HepG2 (cell line): Measurements from ENCODE around the gene TMEM156. TPM values are rescaled to one million over a fixed set of nuclear protein-coding genes. Genes with fewer than 3 reads are reported as not detected.

Experiments used
- ATAC-seq: fragments of 200-7000 bp; cut with Tn5 transposase; 3 replicates; pipeline ENCODE4 v1.9.1; 2020; ENCODE audit warnings: mild to moderate bottlenecking, moderate library complexity
- BruUV-seq: library from RNA; stranded (reverse); fragments of 400-500 nt; replicated peaks from 2 replicates; lab custom pipeline; 2021; lab: Mats Ljungman, UMichigan
- CTCF ChIA-PET: fragments of 300-600 bp; formaldehyde crosslinking; extraction: SDS; loops from one replicate; lab custom pipeline; 2021; ENCODE audit warnings: low total read pairs, inconsistent platforms, low intra/inter-chr PET ratio; lab: Yijun Ruan, JAX
- POLR2A ChIA-PET: fragments of 350-600 bp; sonication (Branson Sonifier 250); formaldehyde crosslinking; loops from one replicate; lab custom pipeline; 2020; ENCODE audit warnings: antibody characterized with exemption, inconsistent platforms; lab: Yijun Ruan, JAX
- DNase-seq: peaks from one replicate; pipeline ENCODE4 v3.0.0-alpha.2; 2015; ENCODE audit warnings: low spot score
- FAIRE-seq: peaks from 3 replicates; lab custom pipeline; 2011; peaks lifted over from hg19 to GRCh38; lab: Jason Lieb, UNC
- H2AFZ ChIP-seq: one replicate; pipeline ENCODE4 v1.6.1; 2011; ENCODE audit warnings: low read length, inconsistent platforms
- H3K27ac ChIP-seq: fragments of 300-600 bp; 3 replicates; pipeline ENCODE4 v1.8.0; 2011; ENCODE audit warnings: mixed run types, mild to moderate bottlenecking, mixed read lengths, low read length, inconsistent platforms; ENCODE audit not compliant: insufficient read depth; ENCODE audit errors: extremely low read length
- H3K27me3 ChIP-seq, 2 experiments: fragments of 200-600 bp in 1 of 2; 2 replicates in 1 of 2; 3 replicates in 1 of 2; pipeline versions ENCODE4 v1.6.0 to v1.8.0; 2011; ENCODE audit warnings: low read length in 2 of 2, mild to moderate bottlenecking in 2 of 2, moderate library complexity in 2 of 2, inconsistent platforms in 1 of 2; ENCODE audit not compliant: insufficient read depth in 2 of 2, control insufficient read depth in 1 of 2
- H3K36me3 ChIP-seq, 2 experiments: fragments of 200-600 bp in 1 of 2; replicated peaks in 1 of 2; 2 replicates in 1 of 2; 3 replicates in 1 of 2; pipeline versions ENCODE4 v1.5.1 to v1.8.0; 2011; ENCODE audit warnings: low read length in 2 of 2, inconsistent platforms in 1 of 2; ENCODE audit not compliant: insufficient read depth in 2 of 2, control insufficient read depth in 1 of 2
- H3K4me1 ChIP-seq: 2 replicates; pipeline ENCODE4 v1.5.1; 2012; ENCODE audit warnings: low read length, inconsistent platforms; ENCODE audit not compliant: insufficient read depth
- H3K4me2 ChIP-seq: 2 replicates; pipeline ENCODE4 v1.6.0; 2011; ENCODE audit warnings: low read depth, low read length, inconsistent platforms
- H3K4me3 ChIP-seq, 3 experiments: fragments of 200-600 bp in 1 of 3; sonication (generic), shearing (Covaris generic) in 1 of 3; replicated peaks in 1 of 3; 2 replicates each; pipeline ENCODE4 v1.5.1; 2011 to 2016; ENCODE audit warnings: low read length in 3 of 3, inconsistent platforms in 2 of 3, low read depth in 2 of 3, mild to moderate bottlenecking in 2 of 3, control low read depth in 1 of 3, mixed read lengths in 1 of 3; ENCODE audit not compliant: insufficient read depth in 1 of 3
- H3K79me2 ChIP-seq: one replicate; pipeline ENCODE4 v1.6.1; 2011; ENCODE audit warnings: low read length, inconsistent platforms; ENCODE audit not compliant: insufficient read depth
- H3K9ac ChIP-seq: 2 replicates; pipeline ENCODE4 v1.6.0; 2011; ENCODE audit warnings: mild to moderate bottlenecking, low read depth, low read length, inconsistent platforms; ENCODE audit not compliant: insufficient read depth
- H3K9me3 ChIP-seq: 2 replicates; pipeline ENCODE4 v1.5.1; 2012; ENCODE audit warnings: mild to moderate bottlenecking, low read length
- H4K20me1 ChIP-seq: 2 replicates; pipeline ENCODE4 v1.6.0; 2011; ENCODE audit warnings: inconsistent platforms, mild to moderate bottlenecking, low read length, moderate library complexity; ENCODE audit not compliant: insufficient read depth
- FOXA3 ChIP-seq: IDR thresholded peaks from 2 replicates; pipeline ENCODE4 v1.6.1; 2016; ENCODE audit warnings: missing genetic modification reagents, missing compliant biosample characterization
- HMG20A ChIP-seq: IDR thresholded peaks from 2 replicates; pipeline ENCODE4 v1.6.1; 2016; ENCODE audit warnings: borderline replicate concordance
- KDM3A ChIP-seq: IDR thresholded peaks from 2 replicates; pipeline ENCODE4 v1.6.1; 2018; ENCODE audit warnings: low read depth, missing compliant biosample characterization
- SAP130 ChIP-seq: IDR thresholded peaks from 2 replicates; pipeline ENCODE4 v1.6.1; 2016; ENCODE audit warnings: low read depth
- SOX5 ChIP-seq: IDR thresholded peaks from 2 replicates; pipeline ENCODE4 v1.6.1; 2016; ENCODE audit warnings: borderline replicate concordance
- ZFY ChIP-seq: sonication (generic); formaldehyde crosslinking; IDR thresholded peaks from 2 replicates; pipeline ENCODE4 v1.4.0; 2020; ENCODE audit warnings: missing genetic modification reagents
- WGBS: methylation state at CpG from one replicate; pipeline ENCODE4 v1.1.6; 2017; ENCODE audit warnings: low lambda C conversion rate; 5-methylcytosine and 5-hydroxymethylcytosine counted together
- in situ Hi-C: cut with HindIII; loops from 2 replicates; pipeline ENCODE4 v1.10.0; 2017; ENCODE audit warnings: low pct_unique_long_range_greater_than_20kb; ENCODE audit not compliant: extremely low pct_ligation_motif_present
- intact Hi-C: fragments of 100-400 bp; cut with micrococcal nuclease; formaldehyde crosslinking; loops from one replicate; pipeline ENCODE4 v1.10.0; 2022; ENCODE audit not compliant: unreplicated experiment
- polyA plus RNA-seq, 8 experiments: library from polyadenylated mRNA; depleted of rRNA in 3 of 8; stranded (reverse) in 7 of 8; unstranded in 1 of 8; fragments of >200 nt; fragmentation: Illumina TruSeq in 4 of 8; extraction: Trizol in 4 of 8; gene quantifications; 2 replicates each; pipeline versions ENCODE4 v1.2.1 to v1.2.3, GENCODE V29; 2011 to 2016; ENCODE audit warnings: low read depth in 4 of 8, missing spikeins in 1 of 8, mixed read lengths in 1 of 8; ENCODE audit not compliant: insufficient read depth in 1 of 8
- total RNA-seq, 5 experiments: library from RNA; depleted of rRNA; stranded (reverse); fragments of >200 nt; fragmentation: Illumina TruSeq; extraction: Trizol; gene quantifications; 2 replicates each; pipeline ENCODE4 v1.2.3, GENCODE V29; 2016; ENCODE audit warnings: low read depth in 1 of 5
- TF ChIP-seq, protein P1 (sequence below): sonication (generic); formaldehyde crosslinking; IDR thresholded peaks from 2 replicates; pipeline ENCODE4 v1.4.0; 2020; ENCODE audit warnings: missing genetic modification reagents
- TF ChIP-seq, protein P2 (sequence below): sonication (generic); formaldehyde crosslinking; IDR thresholded peaks from 2 replicates; pipeline ENCODE4 v1.9.0; 2021; ENCODE audit warnings: mild to moderate bottlenecking, missing genetic modification reagents

The TMEM156 gene
- total and polyA plus RNA-seq, 2 of the 13 experiments (the other 11 are each of a cell fraction or from before 2014, with no cell fraction given): 1.6 TPM; not detected in 1

GRCh38 chr4:38985410-38986100 is 46.7 kb downstream of the TMEM156 start (continued):
- TF ChIP-seq, protein P1, sequence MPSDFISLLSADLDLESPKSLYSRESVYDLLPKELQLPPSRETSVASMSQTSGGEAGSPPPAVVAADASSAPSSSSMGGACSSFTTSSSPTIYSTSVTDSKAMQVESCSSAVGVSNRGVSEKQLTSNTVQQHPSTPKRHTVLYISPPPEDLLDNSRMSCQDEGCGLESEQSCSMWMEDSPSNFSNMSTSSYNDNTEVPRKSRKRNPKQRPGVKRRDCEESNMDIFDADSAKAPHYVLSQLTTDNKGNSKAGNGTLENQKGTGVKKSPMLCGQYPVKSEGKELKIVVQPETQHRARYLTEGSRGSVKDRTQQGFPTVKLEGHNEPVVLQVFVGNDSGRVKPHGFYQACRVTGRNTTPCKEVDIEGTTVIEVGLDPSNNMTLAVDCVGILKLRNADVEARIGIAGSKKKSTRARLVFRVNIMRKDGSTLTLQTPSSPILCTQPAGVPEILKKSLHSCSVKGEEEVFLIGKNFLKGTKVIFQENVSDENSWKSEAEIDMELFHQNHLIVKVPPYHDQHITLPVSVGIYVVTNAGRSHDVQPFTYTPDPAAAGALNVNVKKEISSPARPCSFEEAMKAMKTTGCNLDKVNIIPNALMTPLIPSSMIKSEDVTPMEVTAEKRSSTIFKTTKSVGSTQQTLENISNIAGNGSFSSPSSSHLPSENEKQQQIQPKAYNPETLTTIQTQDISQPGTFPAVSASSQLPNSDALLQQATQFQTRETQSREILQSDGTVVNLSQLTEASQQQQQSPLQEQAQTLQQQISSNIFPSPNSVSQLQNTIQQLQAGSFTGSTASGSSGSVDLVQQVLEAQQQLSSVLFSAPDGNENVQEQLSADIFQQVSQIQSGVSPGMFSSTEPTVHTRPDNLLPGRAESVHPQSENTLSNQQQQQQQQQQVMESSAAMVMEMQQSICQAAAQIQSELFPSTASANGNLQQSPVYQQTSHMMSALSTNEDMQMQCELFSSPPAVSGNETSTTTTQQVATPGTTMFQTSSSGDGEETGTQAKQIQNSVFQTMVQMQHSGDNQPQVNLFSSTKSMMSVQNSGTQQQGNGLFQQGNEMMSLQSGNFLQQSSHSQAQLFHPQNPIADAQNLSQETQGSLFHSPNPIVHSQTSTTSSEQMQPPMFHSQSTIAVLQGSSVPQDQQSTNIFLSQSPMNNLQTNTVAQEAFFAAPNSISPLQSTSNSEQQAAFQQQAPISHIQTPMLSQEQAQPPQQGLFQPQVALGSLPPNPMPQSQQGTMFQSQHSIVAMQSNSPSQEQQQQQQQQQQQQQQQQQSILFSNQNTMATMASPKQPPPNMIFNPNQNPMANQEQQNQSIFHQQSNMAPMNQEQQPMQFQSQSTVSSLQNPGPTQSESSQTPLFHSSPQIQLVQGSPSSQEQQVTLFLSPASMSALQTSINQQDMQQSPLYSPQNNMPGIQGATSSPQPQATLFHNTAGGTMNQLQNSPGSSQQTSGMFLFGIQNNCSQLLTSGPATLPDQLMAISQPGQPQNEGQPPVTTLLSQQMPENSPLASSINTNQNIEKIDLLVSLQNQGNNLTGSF (CRISPR knock-in tag): no peak
- TF ChIP-seq FOXA3 (CRISPR knock-in tag) (no peak), ZFY (CRISPR knock-in tag) (no peak), KDM3A (CRISPR knock-in tag) (no peak)

GRCh38 chr4:38983787-38984598 is 48.2 kb downstream of the TMEM156 start:
- peak; percentile 49; the same call in 1 of the 3 replicates for ATAC-seq
- peak; percentile 62 for DNase-seq
- no peak overlapping the region for H3K9ac ChIP-seq
- no peaks in the 10 kb centered on the region for H4K20me1 ChIP-seq
- BruUV-seq: no TSS peak
- H3K79me2 ChIP-seq: no peaks in the 10 kb centered on the region
- intact Hi-C loops: loop anchor here (10.0 kb wide), 1 partner anchor 49 kb away; no protein-coding TSS in a partner anchor
- ChIA-PET CTCF (no interaction called here), POLR2A (interaction anchor here (0.9 to 1.1 kb wide), 2 partner anchors 60 to 95 kb away, joined by 3 to 4 read pairs; no protein-coding TSS in a partner anchor)
- H2AFZ ChIP-seq: no peak overlapping the region
- peak overlapping the region; percentile 15; the same call in 1 of the 2 replicates for H3K4me2 ChIP-seq
- no peaks in the 10 kb centered on the region for H3K27me3 ChIP-seq
- 63% methylated on average over 12 of the region's 12 CpGs for WGBS
- no peaks in the 10 kb centered on the region for H3K9me3 ChIP-seq
- H3K4me3 ChIP-seq: no peak overlapping the region
- H3K27ac ChIP-seq: peak overlapping the region; percentile 30
- in situ Hi-C loops: no loop called here
- no peaks in the 10 kb centered on the region for H3K36me3 ChIP-seq
- FAIRE-seq: no peak
- H3K4me1 ChIP-seq: peaks cover 37% of the 10 kb centered on the region
- TF ChIP-seq, protein P2, sequence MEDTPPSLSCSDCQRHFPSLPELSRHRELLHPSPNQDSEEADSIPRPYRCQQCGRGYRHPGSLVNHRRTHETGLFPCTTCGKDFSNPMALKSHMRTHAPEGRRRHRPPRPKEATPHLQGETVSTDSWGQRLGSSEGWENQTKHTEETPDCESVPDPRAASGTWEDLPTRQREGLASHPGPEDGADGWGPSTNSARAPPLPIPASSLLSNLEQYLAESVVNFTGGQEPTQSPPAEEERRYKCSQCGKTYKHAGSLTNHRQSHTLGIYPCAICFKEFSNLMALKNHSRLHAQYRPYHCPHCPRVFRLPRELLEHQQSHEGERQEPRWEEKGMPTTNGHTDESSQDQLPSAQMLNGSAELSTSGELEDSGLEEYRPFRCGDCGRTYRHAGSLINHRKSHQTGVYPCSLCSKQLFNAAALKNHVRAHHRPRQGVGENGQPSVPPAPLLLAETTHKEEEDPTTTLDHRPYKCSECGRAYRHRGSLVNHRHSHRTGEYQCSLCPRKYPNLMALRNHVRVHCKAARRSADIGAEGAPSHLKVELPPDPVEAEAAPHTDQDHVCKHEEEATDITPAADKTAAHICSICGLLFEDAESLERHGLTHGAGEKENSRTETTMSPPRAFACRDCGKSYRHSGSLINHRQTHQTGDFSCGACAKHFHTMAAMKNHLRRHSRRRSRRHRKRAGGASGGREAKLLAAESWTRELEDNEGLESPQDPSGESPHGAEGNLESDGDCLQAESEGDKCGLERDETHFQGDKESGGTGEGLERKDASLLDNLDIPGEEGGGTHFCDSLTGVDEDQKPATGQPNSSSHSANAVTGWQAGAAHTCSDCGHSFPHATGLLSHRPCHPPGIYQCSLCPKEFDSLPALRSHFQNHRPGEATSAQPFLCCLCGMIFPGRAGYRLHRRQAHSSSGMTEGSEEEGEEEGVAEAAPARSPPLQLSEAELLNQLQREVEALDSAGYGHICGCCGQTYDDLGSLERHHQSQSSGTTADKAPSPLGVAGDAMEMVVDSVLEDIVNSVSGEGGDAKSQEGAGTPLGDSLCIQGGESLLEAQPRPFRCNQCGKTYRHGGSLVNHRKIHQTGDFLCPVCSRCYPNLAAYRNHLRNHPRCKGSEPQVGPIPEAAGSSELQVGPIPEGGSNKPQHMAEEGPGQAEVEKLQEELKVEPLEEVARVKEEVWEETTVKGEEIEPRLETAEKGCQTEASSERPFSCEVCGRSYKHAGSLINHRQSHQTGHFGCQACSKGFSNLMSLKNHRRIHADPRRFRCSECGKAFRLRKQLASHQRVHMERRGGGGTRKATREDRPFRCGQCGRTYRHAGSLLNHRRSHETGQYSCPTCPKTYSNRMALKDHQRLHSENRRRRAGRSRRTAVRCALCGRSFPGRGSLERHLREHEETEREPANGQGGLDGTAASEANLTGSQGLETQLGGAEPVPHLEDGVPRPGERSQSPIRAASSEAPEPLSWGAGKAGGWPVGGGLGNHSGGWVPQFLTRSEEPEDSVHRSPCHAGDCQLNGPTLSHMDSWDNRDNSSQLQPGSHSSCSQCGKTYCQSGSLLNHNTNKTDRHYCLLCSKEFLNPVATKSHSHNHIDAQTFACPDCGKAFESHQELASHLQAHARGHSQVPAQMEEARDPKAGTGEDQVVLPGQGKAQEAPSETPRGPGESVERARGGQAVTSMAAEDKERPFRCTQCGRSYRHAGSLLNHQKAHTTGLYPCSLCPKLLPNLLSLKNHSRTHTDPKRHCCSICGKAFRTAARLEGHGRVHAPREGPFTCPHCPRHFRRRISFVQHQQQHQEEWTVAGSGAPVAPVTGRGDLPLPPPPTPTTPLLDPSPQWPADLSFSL (CRISPR knock-in tag): peak; percentile 62; the same call in 1 of the 2 replicates
- TF ChIP-seq SAP130 (CRISPR knock-in tag) (peak; percentile 26; the same call in 1 of the 2 replicates), SOX5 (CRISPR knock-in tag) (peak; percentile 46; the same call in 1 of the 2 replicates), HMG20A (CRISPR knock-in tag) (peak; percentile 28; the same call in 1 of the 2 replicates)
